GM12872 (cell line): Measurements from ENCODE around the gene ARID5A.

Experiments
- TF ChIP-seq, protein P1 (sequence below): IDR thresholded peaks from 3 replicates; pipeline ENCODE4 v1.5.1; 2011; ENCODE audit warnings: low read depth, mild to moderate bottlenecking, low read length, moderate library complexity; ENCODE audit not compliant: insufficient read depth

Gene ARID5A, protein sequence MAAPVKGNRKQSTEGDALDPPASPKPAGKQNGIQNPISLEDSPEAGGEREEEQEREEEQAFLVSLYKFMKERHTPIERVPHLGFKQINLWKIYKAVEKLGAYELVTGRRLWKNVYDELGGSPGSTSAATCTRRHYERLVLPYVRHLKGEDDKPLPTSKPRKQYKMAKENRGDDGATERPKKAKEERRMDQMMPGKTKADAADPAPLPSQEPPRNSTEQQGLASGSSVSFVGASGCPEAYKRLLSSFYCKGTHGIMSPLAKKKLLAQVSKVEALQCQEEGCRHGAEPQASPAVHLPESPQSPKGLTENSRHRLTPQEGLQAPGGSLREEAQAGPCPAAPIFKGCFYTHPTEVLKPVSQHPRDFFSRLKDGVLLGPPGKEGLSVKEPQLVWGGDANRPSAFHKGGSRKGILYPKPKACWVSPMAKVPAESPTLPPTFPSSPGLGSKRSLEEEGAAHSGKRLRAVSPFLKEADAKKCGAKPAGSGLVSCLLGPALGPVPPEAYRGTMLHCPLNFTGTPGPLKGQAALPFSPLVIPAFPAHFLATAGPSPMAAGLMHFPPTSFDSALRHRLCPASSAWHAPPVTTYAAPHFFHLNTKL

DNA sequence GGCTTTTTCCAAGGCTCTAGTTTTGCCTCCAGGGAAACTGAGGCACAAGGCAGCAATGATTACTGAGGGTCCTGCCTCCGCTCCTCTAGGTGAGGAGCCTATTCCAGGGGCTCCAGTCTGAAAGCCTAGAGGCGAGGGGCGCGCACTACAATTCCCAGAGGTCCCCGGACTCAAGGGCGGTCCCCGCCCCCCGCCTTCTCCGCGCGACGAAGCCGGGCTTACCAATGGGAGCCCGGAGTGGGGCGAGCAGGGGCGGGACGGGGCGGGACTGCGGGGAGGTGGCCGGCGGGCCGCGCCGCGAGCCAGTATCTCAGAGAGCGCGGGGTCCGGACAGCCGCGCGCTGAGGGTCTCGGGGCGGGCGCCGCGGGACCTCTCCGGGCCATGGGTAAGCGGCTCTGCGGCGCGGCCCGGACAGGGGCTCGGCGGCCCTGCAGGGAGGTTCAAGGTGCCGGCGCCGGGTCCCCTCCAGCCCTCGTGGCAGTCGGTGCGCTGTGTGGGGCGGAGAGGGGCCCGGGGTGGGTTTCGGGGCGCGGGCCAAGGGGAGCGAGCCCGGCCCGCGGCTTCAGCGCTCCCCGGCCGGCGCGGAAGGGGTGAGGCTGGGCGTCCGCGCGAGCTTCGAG lies at the start of gene ARID5A:
ARID5A (plus strand) TSS at position 308 of the 621 bp plus-strand sequence; CDS start at position 383, 75 bp downstream.
- TF ChIP-seq, protein P1, sequence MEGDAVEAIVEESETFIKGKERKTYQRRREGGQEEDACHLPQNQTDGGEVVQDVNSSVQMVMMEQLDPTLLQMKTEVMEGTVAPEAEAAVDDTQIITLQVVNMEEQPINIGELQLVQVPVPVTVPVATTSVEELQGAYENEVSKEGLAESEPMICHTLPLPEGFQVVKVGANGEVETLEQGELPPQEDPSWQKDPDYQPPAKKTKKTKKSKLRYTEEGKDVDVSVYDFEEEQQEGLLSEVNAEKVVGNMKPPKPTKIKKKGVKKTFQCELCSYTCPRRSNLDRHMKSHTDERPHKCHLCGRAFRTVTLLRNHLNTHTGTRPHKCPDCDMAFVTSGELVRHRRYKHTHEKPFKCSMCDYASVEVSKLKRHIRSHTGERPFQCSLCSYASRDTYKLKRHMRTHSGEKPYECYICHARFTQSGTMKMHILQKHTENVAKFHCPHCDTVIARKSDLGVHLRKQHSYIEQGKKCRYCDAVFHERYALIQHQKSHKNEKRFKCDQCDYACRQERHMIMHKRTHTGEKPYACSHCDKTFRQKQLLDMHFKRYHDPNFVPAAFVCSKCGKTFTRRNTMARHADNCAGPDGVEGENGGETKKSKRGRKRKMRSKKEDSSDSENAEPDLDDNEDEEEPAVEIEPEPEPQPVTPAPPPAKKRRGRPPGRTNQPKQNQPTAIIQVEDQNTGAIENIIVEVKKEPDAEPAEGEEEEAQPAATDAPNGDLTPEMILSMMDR: peak; percentile 21; the same call in 1 of the 3 replicates

DNA sequence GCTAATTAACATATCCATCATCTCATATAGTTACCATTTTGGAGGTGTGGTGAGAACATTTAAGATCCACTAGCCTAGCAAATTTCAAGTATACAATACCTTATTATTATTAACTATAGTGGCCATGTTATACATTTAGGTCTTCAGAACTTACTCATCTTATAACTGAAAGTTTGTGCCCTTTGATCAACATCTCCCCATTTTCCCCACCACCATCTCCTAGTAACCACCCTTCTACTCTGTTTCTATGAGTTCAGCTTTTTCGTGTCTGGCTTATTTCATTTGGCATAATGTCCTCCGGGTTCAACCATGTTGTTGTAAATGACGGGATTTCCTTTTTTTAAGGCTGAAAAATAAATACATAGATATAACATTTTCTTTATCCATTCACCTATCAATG lies 47.3 kb upstream of the ARID5A start:
- TF ChIP-seq, protein P1: no peak

DNA sequence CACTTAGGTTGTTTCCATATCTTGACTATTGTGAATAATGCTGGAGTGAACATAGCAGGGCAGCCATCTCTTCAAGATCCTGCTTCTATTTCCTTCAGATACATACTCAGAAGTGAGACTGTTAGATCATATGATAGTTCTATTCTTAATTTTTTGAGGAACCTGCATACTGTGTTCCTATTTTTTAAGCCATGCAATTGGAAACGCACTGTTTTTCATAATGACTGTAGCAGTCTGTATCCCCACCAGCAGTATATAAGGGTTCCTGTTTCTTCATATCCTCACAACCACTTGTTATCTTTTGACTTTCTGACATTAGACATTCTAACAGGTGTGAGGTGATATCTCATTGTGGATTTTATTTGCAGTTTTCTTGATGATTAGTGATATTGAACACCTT lies 46.9 kb upstream of the ARID5A start:
- TF ChIP-seq, protein P1: no peak

DNA sequence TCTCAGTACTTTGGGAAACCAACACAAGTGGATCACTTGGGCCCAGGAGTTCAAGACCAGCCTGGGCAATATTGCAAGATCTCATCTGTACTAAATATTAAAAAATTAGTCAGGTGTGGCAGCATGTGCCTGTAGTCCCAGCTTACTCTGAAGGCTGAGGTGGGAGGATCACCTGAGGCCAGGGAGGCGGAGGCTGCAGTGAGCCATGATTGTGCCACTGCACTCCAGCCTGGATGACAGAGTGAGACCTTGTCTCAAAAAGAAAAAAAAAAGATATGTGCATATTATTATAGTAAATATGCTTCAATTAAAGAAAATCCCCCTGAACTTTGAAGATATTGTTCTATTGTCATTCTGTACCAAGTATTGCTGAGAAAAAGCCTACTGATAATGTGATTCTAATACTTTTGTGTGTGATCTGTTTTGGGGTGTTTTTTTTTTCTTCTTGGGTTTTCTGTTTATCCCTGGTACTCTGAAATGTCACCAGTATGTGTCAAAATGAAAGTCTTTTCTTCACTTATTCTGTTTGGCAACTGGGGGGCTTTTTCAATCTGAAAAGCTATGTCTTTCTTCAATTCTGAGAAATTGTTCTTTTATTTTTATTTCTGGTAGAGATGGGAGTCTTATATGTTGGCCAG lies 44.6 kb upstream of the ARID5A start:
- TF ChIP-seq, protein P1: no peak

DNA sequence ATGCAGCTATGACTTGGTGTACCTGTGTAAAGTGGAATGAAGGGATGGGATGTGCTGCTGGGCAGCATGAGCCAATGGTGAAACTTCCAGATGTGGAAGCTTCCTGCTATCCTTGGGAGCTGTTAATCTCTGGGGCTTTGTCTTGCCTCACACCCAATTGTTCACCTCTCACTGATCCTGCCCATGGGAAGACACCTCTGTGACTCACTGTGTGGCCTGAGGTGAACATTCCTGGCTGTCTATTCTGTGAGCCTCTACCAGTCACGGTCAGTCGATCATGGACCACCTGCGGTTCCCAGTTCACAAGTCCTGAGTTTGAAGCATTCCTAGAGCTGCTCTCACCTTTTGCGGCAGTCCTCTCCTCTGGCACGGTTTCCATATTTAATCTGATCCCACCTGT lies 43.5 kb upstream of the ARID5A start:
- TF ChIP-seq, protein P1: no peak

DNA sequence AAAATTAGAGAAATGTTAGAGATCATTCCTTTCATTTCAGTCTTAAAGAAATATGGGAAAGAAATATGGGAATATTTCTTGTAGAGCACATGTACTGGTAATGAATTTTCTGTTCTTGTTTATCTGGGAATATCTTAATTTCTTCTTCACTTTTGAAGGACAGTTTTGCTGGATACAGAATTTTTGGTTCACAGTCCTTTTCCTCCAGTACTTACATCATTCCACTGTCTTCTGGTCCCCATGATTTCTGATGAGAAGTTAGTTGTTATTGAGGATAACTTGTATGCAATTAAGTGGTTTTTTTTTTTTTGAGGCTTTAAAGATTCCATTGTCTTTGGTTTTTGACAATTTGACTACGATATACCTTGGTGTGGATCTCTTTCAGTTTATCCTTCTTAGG lies 42.4 kb upstream of the ARID5A start:
- TF ChIP-seq, protein P1: no peak

DNA sequence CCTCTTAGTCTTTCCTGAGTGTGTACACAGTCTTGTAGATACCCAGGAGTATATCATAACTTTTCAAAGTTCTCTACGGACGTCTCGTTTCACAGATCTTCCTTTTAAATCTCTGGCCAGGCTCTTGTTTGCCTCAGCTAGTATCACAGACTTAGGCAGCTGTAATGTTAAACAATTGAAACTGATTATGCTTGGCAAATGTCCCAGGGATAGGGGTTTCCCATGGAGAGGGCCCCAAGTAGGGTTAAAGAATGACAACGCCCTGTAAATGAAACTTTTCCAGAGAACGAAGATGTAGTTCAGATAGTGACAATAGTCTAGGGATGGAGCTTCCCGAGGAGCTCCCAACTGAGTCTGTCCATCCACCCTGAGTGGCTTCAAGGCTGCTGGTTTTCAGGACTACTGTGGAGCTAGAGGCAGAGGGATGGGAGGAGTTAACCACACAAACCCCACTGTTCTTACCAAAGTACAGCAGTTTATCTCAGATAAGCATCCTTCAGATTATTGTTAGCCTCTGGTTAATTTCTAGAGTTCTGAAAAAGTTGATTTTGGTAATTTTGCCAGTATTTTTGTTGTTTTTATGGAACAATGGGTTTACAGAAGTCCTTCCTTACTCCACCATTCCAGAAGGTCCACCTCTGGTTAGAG lies 40.4 kb upstream of the ARID5A start:
- TF ChIP-seq, protein P1: no peak
